Activated CD4-positive, alpha-beta T cell treated with anti-CD3 and anti-CD28 coated beads, Interleukin-2, amount 50 U/mL, for 16 hours (primary cell): ENCODE data around the gene NTF4.
A peak's percentile ranks its signal among the peaks of the same experiment; 100 is the strongest.

Source experiments
- DNase-seq: peaks from one replicate; pipeline ENCODE4 v3.0.0-alpha.2; 2020

The NTF4 gene

DNA sequence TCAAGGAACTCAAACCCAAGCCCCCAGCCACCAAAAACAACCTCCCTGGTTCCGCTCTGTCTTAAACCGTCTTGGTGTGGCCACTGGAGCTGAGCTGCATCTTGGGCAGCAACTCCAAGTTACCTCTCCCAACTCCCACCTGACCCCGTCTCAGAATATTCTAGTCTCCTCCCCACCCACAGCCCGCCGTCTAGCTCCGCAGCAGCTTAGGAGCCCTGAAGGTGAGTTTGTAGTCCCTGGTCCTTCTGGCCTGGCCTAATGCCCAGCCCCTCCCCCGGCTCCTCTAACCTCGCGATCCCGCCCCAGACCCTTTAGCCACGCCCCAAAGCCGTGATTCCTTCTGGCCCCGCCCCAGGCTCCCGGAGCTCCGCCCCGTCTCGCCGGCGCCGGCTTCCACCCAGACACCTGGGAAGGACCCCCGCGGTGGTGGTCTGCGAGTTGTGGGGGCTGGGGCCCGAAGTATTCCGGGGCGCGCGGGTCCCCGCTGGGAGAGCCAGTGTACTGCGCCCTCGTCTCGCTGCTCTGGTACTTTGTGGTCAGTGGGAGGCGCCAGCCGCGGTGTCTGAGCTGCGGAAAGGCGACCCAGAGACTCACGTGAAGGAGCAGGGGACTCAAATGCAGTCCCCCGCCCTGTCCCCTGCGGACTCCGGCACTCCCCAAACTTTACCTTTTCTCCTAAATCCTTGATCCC lies 45.2 kb downstream of the NTF4 start:
- DNase-seq = peak; percentile 64

DNA sequence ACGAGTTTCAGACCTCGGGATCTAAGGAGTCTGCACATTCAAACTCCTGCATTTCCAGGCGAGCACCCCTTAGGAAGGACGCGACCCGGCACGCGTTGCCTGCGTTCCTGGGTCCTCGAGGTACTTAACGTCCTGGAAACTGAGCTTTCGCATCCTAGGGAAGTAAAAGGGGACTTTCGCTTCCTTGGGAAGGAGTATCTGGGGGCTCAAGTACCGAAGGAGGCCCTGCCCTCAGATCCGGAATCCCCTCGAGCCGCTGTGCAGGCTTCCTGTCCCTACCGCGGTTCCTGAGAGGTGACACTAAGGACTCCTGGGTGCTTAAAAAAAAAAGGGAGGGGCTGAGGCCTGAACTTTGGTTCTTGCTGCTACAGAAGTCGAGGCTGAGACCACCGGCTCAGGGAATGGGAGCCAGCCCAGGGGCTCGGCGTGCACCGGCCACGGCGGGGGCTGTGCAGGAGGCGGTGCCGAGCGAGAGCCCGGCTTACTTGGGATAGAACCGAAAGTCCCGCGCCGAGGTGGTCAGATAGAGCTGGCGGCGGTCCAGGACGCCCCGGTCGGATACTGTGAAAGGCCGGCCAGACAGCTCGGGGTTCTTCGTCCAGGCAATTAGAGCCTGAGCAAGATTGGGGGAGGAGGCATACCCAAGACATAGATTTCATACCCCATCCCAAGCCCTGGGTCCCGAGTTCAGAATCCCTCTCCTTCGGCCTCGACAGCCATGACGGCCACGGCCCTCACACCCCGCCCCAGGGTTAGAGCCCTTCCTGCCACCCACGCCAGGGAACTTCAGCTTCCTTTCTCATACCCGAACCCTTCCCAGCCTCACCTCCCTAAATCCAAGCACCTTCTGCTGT lies 46.0 kb downstream of the NTF4 start:
- peak; percentile 21 for DNase-seq

DNA sequence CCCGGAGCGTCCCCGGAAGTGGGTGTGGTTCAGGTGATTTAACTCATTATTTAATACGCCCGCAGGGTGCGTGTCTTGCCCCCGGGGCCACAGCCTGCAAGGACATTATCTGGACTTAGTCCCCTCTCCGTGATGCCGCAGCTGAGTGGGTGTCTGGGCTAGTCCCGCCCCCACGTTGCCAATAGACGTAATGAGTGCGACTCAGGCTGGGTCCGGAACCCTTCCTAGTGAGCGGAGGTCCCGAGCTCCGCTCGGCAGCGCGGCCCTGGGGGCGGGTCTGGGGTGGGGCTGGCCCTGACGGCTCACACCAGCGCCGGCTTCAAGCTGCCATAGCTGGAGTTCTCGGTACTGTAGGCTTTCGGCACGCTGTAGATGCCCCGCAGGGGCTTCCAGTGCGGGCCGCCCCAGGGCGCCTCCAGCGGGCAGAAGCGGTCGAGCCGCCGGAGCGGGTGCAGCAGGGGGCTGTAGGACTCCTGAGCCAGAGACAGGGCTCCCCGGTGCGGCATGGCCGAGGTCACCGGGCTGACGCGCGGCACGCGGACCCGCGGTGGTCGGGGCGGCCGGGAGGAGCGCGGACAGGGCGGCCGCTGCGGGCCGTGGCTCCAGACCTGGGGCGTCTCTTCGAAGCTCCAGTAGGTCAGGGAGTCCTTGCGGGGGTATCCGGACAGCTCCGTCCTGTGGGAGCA lies 46.8 kb downstream of the NTF4 start:
- DNase-seq = peak; percentile 63

GRCh38 chr19:49017041-49017665 lies 47.5 kb downstream of the NTF4 start, which contains the start of gene LHB:
Gene LHB (minus strand): TSS chr19:49017091. CDS start chr19:49017081, 10 bp downstream.
- DNase-seq = no peak

GRCh38 chr19:49016067-49016839 lies 48.4 kb downstream of the NTF4 start:
- no peak for DNase-seq

DNA sequence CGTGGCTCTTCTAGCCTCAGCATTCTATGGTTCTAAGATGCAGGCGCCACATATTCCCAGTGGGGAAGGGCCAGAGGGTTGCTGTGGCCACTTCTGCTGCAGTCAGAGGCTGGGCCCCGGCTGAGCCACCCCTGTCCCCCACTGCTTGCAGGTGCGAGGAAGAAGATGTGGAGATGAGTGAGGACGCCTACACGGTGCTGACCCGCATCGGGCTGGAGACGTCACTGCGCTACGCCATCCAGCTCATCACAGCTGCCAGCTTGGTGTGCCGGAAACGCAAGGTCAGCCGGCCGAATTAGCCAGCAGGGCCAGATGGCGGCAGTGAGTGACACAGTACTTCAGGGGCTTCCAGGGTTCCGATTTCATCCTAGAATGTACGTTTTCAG lies 49.8 kb downstream of the NTF4 start:
- DNase-seq = no peak

GRCh38 chr19:49014123-49014869 lies 50.3 kb downstream of the NTF4 start:
- DNase-seq = no peak

- no peak for DNase-seq
Observed at GRCh38 chr19:49011194-49011593, 53.4 kb downstream of the NTF4 start.
